GM18868 (cell line): Measurements from ENCODE around the gene SLC30A5.
"Not testable (repeated sequence)": the region's sequence is repeated elsewhere in the genome, so short reads cannot be mapped to it uniquely, and the experiment has no call there.

Experiments
- ATAC-seq: cut with Tn5 transposase; IDR thresholded peaks from one replicate; pipeline ENCODE4 v1.9.1; 2021; ENCODE audit warnings: mild to moderate bottlenecking, moderate library complexity; ENCODE audit not compliant: unreplicated experiment

Gene SLC30A5

DNA sequence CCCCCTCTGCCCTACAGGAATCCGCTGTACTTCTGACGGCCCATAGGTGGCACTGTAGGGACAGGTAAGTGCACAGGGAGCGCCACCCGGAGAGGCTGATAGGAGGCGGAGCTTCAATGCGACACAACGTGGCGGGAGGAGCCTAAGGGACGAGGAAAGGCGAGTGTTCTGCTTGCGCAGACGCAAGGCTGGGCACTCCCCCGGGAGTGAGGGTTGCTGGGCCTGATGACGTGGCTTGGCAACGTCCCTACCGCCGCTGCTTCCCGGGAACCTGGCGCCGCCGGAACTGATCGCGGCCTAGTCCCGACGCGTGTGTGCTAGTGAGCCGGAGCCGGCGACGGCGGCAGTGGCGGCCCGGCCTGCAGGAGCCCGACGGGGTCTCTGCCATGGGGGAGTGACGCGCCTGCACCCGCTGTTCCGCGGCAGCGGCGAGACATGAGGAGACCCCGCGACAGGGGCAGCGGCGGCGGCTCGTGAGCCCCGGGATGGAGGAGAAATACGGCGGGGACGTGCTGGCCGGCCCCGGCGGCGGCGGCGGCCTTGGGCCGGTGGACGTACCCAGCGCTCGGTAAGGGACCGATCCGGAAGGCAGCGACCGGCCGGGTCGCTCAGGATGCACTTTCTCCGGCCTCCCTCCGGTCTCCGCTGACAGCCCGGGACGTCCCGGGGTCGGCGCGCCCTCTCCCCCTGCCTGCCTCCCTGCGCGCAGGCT lies at the start of gene SLC30A5:
Gene SLC30A5 (plus strand): TSS at position 244 of the 712 bp plus-strand sequence. CDS start 242 bp downstream, at position 486.
- ATAC-seq, result peak; percentile 99

DNA sequence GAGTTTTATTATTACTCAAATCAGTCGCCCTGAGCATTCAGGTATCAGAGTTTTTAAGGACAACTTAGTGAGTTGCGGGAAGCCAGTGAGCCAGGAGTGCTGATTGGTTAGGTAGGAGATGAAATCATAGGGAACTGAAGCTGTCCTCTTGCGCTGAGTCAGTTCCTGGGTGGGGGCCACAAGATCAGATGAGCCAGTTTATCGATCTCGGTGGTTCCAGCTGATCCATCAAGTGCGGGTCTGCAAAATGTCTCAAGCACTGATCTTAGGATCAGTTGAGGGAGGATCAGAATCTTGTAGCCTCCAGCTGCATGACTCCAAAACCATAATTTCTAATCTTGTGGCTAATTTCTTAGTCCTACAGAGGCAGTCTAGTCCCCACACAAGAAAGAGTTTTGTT lies 48.6 kb upstream of the SLC30A5 start:
- not testable (repeated sequence) for ATAC-seq

- ATAC-seq, result no peak
Measured at GRCh38 chr5:69046375-69046957, 47.3 kb upstream of the SLC30A5 start.

DNA sequence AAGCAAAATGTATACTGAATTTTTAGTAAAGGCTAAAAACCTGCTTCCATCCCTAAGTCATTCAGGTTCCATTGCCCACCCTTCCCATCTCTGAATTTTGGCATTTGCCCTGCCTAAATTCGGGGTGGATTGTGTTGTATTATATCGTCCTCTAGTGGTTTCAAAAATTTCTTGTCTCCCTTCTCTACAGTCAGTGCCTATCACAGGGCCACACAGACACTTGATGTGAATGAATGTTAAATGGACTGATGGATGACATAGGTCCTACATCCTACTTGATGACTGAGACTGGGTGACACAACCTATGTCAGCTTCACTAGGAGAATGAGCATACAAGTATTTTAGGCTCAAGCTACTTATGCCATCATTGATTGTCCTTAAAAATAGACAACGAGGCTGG lies 45.6 kb upstream of the SLC30A5 start:
- ATAC-seq, result no peak

GRCh38 chr5:69049151-69049550 lies 44.7 kb upstream of the SLC30A5 start:
- ATAC-seq, result no peak

GRCh38 chr5:69049796-69050195 lies 44.0 kb upstream of the SLC30A5 start:
- no peak for ATAC-seq

- no peak for ATAC-seq
Measured at GRCh38 chr5:69050214-69050613, 43.6 kb upstream of the SLC30A5 start.

DNA sequence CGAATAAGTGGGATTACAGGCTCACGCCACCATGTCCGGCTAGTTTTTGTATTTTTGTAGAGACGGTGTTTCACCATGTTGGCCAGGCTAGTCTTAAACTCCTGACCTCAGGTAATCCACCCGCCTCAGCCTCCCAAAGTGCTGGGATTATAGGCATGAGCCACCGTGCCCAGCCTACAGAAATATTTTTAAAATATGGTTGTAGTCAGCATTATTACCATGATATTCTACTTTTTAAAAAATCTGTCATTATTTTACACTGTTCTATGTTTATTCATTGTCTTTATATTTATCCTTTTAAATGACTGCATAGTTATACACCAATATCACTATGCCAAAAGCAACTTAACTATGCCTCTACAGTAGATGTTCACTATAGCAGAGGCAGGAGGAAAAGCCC lies 41.6 kb upstream of the SLC30A5 start:
- ATAC-seq, result no peak

DNA sequence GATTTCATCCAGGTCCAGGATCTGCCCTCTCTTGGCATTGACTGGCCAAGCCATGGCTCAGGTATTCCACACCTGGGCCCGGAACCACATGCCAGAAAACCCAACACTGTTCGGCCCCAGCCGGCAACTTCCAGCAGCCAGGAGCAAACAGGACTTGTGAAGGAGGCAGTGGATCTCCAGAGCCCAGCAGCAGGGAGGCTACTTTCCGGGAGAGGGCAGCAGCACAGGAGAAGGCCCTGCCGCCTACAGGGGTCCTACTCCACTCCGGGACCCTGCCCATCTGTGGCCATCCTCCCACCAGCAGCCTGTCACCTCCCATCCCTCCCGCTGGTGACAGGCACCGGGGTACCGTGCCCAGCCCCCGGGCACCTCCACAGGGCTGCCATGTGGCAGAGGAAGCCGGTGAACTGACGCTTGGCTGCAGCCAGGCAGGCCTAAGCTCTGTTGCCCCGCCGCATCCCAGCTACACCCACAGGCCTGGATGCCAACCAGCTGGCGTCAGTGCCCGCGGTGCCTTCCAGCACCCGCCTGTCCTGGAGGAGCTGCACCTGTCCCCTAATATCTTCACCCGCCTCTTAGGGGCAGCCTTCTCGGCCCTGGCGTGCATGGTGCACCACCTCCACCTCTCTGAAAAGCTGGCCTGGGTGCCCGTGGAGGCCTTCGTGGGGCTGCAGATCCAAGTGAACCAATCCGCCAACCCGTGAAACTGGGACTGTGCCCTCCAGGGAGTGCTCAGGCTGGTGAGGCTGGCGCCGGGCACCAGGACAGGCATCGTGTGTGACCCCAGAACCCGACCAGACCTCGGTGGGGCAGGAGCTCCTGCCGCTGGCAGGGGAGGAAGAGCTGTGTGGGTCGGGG lies 18.9 kb upstream of the SLC30A5 start:
- no peak for ATAC-seq

DNA sequence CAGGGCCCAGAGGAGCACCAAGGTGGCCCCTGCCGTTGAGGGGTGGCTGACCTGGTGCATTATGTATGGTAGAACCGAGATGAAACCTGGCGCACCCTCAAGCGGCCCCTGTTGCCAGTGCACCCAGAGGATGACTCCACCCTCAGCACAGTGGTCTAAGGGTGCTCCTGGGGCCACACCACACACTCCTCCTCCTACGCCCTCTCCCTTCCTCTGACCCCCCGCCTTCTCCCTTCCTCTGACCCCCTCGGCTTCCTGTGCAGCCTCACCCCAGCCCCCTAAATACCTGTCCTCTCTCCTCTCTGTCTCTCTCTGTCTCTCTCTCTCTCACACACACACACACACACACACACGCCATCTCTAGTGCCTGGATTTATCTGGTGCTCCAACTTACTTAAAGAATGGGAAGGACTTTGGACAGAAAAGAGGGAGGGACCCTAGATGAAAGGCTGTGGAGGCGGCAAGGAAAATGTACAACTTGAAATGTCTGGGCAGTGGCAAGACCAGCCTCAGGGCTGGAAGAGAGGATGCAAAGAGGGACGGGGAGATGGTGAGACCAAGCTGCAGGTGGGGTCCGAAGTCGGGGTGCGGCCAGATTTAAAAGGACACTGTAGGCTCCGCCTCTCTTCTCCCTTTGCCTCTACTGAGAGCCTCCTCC lies 18.2 kb upstream of the SLC30A5 start:
- ATAC-seq, result no peak

DNA sequence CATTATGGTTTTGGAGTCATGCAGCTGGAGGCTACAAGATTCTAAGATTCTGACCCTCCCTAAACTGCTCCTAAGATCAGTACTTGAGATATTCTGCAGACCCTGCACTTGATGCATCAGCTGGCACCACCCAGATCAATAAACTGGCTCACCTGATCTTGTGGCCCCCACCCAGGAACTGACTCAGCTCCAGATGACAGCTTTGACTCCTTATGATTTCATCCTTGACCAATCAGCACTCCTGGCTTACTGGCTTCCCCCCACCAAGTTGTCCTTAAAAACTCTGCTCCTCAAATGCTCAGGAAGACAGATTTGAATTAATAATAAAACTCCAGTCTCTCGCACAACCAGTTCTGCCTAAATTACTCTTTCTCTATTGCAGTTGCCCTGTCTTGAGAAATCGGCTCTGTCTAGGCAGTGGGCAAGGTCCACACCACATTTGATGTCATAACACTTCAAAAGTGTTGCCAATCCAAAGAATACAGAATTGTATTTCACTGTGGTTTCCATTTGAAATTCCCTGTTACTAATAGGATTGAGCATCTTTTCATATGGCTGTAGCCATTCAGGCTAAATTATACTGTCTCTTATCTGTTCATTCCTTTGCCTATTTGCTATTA lies 14.8 kb upstream of the SLC30A5 start:
- ATAC-seq, result no peak

DNA sequence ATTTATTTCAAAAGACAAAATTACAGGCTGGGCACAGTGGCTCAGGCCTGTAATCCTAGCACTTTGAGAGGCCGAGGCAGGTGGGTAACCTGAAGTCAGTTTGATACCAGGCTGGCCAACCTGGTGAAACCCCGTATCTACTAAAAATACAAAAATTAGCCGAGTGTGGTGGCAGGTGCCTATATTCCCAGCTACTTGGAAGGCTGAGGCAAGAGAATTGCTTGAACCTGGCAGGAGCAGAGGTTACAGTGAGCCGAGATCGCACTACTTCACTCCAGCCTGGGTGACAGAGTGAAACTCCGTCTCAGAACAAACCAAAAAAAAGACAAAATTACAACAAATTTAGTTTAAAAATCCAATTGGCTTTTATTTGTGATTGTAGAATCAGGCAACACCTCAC lies 14.3 kb upstream of the SLC30A5 start:
- no peak for ATAC-seq

GRCh38 chr5:69083412-69083811 lies 10.4 kb upstream of the SLC30A5 start:
- ATAC-seq, result no peak

DNA sequence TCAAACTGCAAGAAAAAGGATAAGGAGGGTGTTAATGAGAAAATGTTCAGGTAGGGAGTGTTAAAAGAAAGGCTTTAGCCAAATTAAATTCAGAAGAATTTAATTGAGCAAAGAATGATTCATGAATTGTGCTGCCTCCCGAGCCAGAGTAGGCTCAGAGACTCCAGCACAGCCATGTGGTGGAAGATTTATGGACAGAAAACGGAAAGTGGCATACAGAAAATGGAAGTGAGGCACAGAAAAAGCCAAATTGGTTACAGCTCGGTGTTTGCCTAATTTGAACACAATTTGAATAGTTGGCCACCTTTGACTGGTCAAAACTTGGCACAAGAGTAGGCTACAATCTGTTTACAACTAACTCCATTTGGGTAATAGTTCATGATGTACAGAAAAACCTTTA lies 9.6 kb upstream of the SLC30A5 start:
- no peak for ATAC-seq

DNA sequence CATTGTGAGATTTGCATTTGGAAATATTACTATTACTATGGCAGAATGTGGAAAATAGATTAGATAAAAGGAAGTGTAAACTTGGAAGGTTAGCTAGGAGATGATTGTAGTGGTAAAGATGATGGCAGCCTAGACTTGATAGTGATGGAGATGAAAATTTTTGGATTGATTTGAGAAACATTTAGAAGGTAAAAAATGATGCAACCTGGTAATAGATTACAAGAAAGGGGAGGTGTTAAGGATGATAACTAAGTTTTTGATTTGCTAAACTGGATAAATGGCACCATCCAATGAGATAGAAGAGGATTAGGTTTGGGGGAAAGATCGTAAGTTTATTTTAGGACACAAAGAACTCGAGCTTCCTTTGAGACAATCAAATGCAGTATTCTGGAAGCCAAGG lies 8.9 kb upstream of the SLC30A5 start:
- no peak for ATAC-seq

DNA sequence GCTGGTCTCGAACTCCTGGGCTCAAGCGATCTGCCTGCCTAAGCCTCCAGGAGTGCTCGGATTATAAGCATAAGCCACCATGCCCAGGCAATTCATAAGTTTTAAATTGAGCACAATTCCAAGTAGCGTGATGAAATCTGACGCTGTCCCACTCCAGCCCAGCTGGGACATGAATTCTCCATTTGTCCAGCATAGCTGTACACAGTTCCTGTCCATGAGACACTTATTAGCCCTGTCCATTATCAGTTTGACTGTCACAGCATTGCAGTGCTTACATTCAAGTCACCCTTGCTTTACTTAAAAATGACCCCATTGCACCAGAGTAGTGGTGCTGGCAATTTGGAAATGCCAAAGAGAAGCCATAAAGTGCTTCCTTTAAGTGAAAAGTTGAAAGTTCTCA lies 7.6 kb upstream of the SLC30A5 start:
- no peak for ATAC-seq

- ATAC-seq, result not testable (repeated sequence)
Measured at GRCh38 chr5:69088006-69088405, 5.8 kb upstream of the SLC30A5 start.

- no peak for ATAC-seq
Measured at GRCh38 chr5:69090158-69090557, 3.7 kb upstream of the SLC30A5 start.

DNA sequence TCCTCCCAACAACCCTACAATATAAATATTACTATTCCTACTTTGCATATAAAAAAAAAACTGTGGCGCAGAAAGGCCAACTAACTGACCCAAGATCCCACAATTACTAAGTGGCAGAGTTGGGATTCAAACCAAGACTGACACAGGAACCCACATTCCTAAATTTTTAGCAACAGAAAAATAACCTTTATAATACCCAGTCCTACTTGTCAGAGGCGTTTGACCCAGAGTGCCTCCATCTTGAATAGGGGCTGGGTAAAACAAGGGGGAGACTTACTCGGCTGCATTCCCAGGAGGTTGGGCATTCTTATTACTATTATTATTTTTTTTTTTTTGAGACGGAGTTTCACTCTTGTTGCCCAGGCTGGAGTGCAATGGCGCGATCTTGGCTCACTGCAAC lies 2.0 kb upstream of the SLC30A5 start:
- no peak for ATAC-seq

DNA sequence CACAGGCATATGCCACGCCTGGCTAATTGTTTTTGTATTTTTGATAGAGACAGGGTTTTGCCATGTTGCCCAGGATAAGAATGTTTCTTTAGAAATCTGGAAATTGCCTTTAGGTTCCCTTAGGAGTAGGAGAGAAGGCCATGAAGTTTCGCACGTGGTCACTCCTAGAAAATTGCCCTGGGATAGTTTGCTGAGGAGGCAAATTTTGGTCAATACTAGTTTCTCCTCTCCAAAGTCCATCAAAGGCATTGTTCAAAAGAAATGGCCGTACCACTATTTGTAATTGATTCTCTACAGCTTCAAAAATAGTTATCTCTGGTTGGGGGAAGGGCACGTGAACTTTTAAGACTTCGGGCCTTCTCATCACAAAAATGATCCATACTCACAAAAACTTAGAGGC lies 845 bp upstream of the SLC30A5 start:
- no peak for ATAC-seq

GRCh38 chr5:69099302-69099701 lies 5.5 kb downstream of the SLC30A5 start:
- no peak for ATAC-seq
